GM12878 (cell line): ENCODE results near the gene MAST4. TPM values are rescaled to one million over a fixed set of nuclear protein-coding genes. Genes with fewer than 3 reads are reported as not detected.

Source experiments
- ATAC-seq: fragments of 200-7000 bp; cut with Tn5 transposase; 3 replicates; pipeline ENCODE4 v1.9.1; 2020; ENCODE audit warnings: mild to moderate bottlenecking, moderate library complexity
- BruUV-seq: library from RNA; stranded (reverse); fragments of 400-500 nt; replicated peaks from 2 replicates; lab custom pipeline; 2021; lab: Mats Ljungman, UMichigan
- CTCF ChIA-PET: fragments of 300-600 bp; sonication (Branson Sonifier 250); formaldehyde crosslinking; extraction: SDS; loops from one replicate; lab custom pipeline; 2021; ENCODE audit warnings: inconsistent platforms; lab: Yijun Ruan, JAX
- POLR2A ChIA-PET: fragments of 350-600 bp; formaldehyde crosslinking; extraction: SDS; loops from one replicate; lab custom pipeline; 2021; ENCODE audit warnings: inconsistent platforms; lab: Charles Lee
- RAD21 ChIA-PET: fragments of 300-600 bp; sonication (Branson Sonifier 250); formaldehyde crosslinking; loops from one replicate; lab custom pipeline; 2023; ENCODE audit warnings: antibody characterized with exemption; ENCODE audit not compliant: unreplicated experiment; lab: Charles Lee
- SMC1A ChIA-PET: fragments of 300-600 bp; sonication (Branson Sonifier 250); formaldehyde crosslinking; loops from one replicate; lab custom pipeline; 2023; ENCODE audit not compliant: unreplicated experiment, uncharacterized antibody; lab: Charles Lee
- DNase-seq: peaks from one replicate; pipeline ENCODE4 v3.0.0-alpha.2; 2011; ENCODE audit warnings: low read depth, low spot score
- FAIRE-seq: peaks from 3 replicates; lab custom pipeline; 2011; peaks lifted over from hg19 to GRCh38; lab: Jason Lieb, UNC
- H2AFZ ChIP-seq: 2 replicates; pipeline ENCODE4 v1.6.0; 2011; ENCODE audit warnings: low read depth, low read length, control low read depth; ENCODE audit not compliant: control insufficient read depth
- H3K27ac ChIP-seq: 2 replicates; pipeline ENCODE4 v1.5.1; 2011; ENCODE audit warnings: control low read depth; ENCODE audit not compliant: control insufficient read depth, insufficient read depth
- H3K27me3 ChIP-seq, 2 experiments: replicated peaks in 1 of 2; 2 replicates each; pipeline versions ENCODE4 v1.6.0 to v1.6.1; 2011; ENCODE audit warnings: low read length in 1 of 2; ENCODE audit not compliant: control insufficient read depth in 2 of 2, insufficient read depth in 2 of 2
- H3K36me3 ChIP-seq, 2 experiments: 2 replicates each; pipeline ENCODE4 v1.5.1; 2011; ENCODE audit warnings: low read length in 1 of 2; ENCODE audit not compliant: control insufficient read depth in 2 of 2, insufficient read depth in 2 of 2
- H3K4me1 ChIP-seq: 2 replicates; pipeline ENCODE4 v1.6.1; 2011; ENCODE audit warnings: mild to moderate bottlenecking, low read length, moderate library complexity, mixed read lengths; ENCODE audit not compliant: control insufficient read depth, insufficient read depth
- H3K4me2 ChIP-seq: 2 replicates; pipeline ENCODE4 v1.6.0; 2011; ENCODE audit warnings: control low read depth; ENCODE audit not compliant: control insufficient read depth, insufficient read depth
- H3K4me3 ChIP-seq: fragments of 200-600 bp; sonication (generic); 2 replicates; pipeline ENCODE4 v1.5.1; 2016
- H3K79me2 ChIP-seq: 2 replicates; pipeline ENCODE4 v1.6.0; 2011; ENCODE audit warnings: low read length; ENCODE audit not compliant: control insufficient read depth, insufficient read depth
- H3K9ac ChIP-seq: 2 replicates; pipeline ENCODE4 v1.8.0; 2011; ENCODE audit warnings: low read length, control low read depth, mixed read lengths; ENCODE audit not compliant: control insufficient read depth, insufficient read depth
- H3K9me3 ChIP-seq: replicated peaks from 3 replicates; pipeline ENCODE4 v1.5.1; 2011; ENCODE audit warnings: mild to moderate bottlenecking, low read length; ENCODE audit not compliant: control insufficient read depth, insufficient read depth
- H4K20me1 ChIP-seq: 2 replicates; pipeline ENCODE4 v1.6.0; 2011; ENCODE audit not compliant: control insufficient read depth, insufficient read depth
- CBFB ChIP-seq: IDR thresholded peaks from 2 replicates; pipeline ENCODE4 v1.6.1; 2016; ENCODE audit warnings: antibody characterized with exemption, low read depth
- E4F1 ChIP-seq: fragments of 450-650 bp; IDR thresholded peaks from 2 replicates; pipeline ENCODE4 v1.6.1; 2018; ENCODE audit warnings: borderline replicate concordance, mild to moderate bottlenecking; ENCODE audit not compliant: partially characterized antibody
- EP300 ChIP-seq, 2 experiments: fragments of 150-350 bp in 1 of 2; IDR thresholded peaks; 2 replicates each; pipeline ENCODE4 v1.6.1; 2011 to 2012; ENCODE audit warnings: low read depth in 2 of 2, low read length in 2 of 2, borderline replicate concordance in 1 of 2, improper control_type of control experiment in 1 of 2, inconsistent platforms in 1 of 2; ENCODE audit not compliant: control insufficient read depth in 1 of 2
- HDGF ChIP-seq: fragments of 450-650 bp; IDR thresholded peaks from 2 replicates; pipeline ENCODE4 v1.6.1; 2016; ENCODE audit warnings: antibody characterized with exemption
- JUNB ChIP-seq: IDR thresholded peaks from 2 replicates; pipeline ENCODE4 v1.6.1; 2016; ENCODE audit warnings: antibody characterized with exemption, mild to moderate bottlenecking
- NR2F1 ChIP-seq: fragments of 450-650 bp; conservative IDR thresholded peaks from 2 replicates; pipeline ENCODE4 v1.6.1; 2017; ENCODE audit warnings: mild to moderate bottlenecking
- SREBF1 ChIP-seq: IDR thresholded peaks from 2 replicates; pipeline ENCODE4 v1.6.1; 2012; ENCODE audit warnings: mild to moderate bottlenecking, low read length
- ZNF687 ChIP-seq: fragments of 450-650 bp; IDR thresholded peaks from 2 replicates; pipeline ENCODE4 v1.6.1; 2017; ENCODE audit warnings: mild to moderate bottlenecking, moderate library complexity
- WGBS: methylation state at CpG from one replicate; pipeline ENCODE4 v1.1.6; 2016; ENCODE audit warnings: low lambda C conversion rate; ENCODE audit not compliant: insufficient replicate concordance, insufficient coverage; ENCODE audit errors: missing lambda C conversion rate; 5-methylcytosine and 5-hydroxymethylcytosine counted together
- in situ Hi-C: fragments of 300-500 bp; cut with MboI; formaldehyde crosslinking; loops from 9 replicates; pipeline ENCODE4 v1.14.3; 2018; ENCODE audit warnings: mixed read lengths
- intact Hi-C: fragments of 100-400 bp; cut with micrococcal nuclease; formaldehyde crosslinking; loops from one replicate; pipeline ENCODE4 v1.14.2; 2022; ENCODE audit not compliant: unreplicated experiment
- polyA plus RNA-seq, 11 experiments: library from polyadenylated mRNA; depleted of rRNA in 4 of 11; unstranded in 6 of 11; stranded (reverse) in 5 of 11; fragments of >200 nt; fragmentation: Nextera tagmentation in 4 of 11; fragmentation: Illumina TruSeq in 1 of 11; extraction: Ambion mirVana in 4 of 11; extraction: Trizol in 1 of 11; gene quantifications; 1 replicate in 1 of 11; 2 replicates in 10 of 11; pipeline versions ENCODE4 v1.2.1 to v1.2.3, GENCODE V29; 2011 to 2016; ENCODE audit warnings: inconsistent platforms in 2 of 11, missing spikeins in 2 of 11, low read depth in 1 of 11
- total RNA-seq, 4 experiments: library from RNA; depleted of rRNA in 3 of 4; stranded (reverse); fragments of >200 nt in 3 of 4; fragmentation: Illumina TruSeq in 1 of 4; extraction: Trizol in 1 of 4; gene quantifications; 2 replicates each; pipeline versions ENCODE4 v1.2.1 to v1.2.3, GENCODE V29; 2013 to 2021
- TF ChIP-seq, protein P1 (sequence below): fragments of 150-350 bp; IDR thresholded peaks from 2 replicates; pipeline ENCODE4 v1.6.1; 2014; ENCODE audit warnings: mild to moderate bottlenecking, low read depth, low read length
- TF ChIP-seq, protein P2 (sequence below): fragments of 450-650 bp; IDR thresholded peaks from 2 replicates; pipeline ENCODE4 v1.6.1; 2016; ENCODE audit warnings: mild to moderate bottlenecking

MAST4 gene
- total and polyA plus RNA-seq, 10 of the 15 experiments (the other 5 are each of a cell fraction or from before 2014, with no cell fraction given): 0.02 to 1.6 (median 0.29) TPM; not detected in 1

DNA sequence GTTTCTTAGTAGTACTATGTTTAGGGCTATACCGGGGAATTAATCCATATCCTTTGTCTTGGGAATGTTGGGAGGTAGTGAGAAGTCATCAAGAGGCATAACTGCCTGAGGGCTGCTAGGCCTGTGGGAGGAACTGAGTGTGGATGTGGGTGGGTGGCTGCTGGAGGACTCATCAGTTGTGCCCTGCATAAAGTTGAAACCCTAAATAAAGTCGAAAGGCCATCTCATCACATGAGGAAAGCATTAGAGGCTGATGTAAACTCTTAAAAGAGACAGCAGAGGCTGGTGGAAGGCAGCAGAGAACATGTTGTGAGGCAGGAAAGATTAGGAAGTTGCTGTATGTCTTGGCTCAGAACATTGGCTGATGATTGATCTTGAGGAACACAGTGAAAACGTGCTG is 143.8 kb downstream of the MAST4 start:
- Histone ChIP-seq H3K27me3 (no peaks in the 10 kb centered on the region; a peak in 1 of 4 replicates), H2AFZ (no peak overlapping the region), H3K4me3 (no peak overlapping the region), H3K9ac (no peak overlapping the region), H3K79me2 (no peaks in the 10 kb centered on the region), H3K9me3 (no peaks in the 10 kb centered on the region), H3K27ac (no peak overlapping the region), H3K4me2 (no peak overlapping the region), H3K4me1 (no peaks in the 10 kb centered on the region), H4K20me1 (no peaks in the 10 kb centered on the region), H3K36me3 (no peaks in the 10 kb centered on the region)
- ATAC-seq (no peak), DNase-seq (no peak), FAIRE-seq (no peak)
- 20% methylated on average over 3 of the region's 3 CpGs for WGBS
- SMC1A ChIA-PET: no interaction called here
- BruUV-seq: no TSS peak
- RAD21 ChIA-PET: no interaction called here
- POLR2A ChIA-PET: interaction anchor here (0.7 kb wide), 1 partner anchor 19 kb away, joined by 3 read pairs; no protein-coding TSS in a partner anchor
- intact Hi-C loops (no loop called here), in situ Hi-C loops (no loop called here)
- CTCF ChIA-PET: interaction anchor here (1.2 kb wide), 1 partner anchor 17 kb away, joined by 3 read pairs; no protein-coding TSS in a partner anchor
- TF ChIP-seq NR2F1 (no peak), SREBF1 (no peak), HDGF (no peak), ZNF687 (no peak), E4F1 (no peak), JUNB (no peak), EP300 (IDR thresholded peaks at IDR 0.05; ENCODE audit: borderline replicate concordance in 1 of 2, control insufficient read depth in 1 of 2, low read depth in 2 of 2, low read length in 2 of 2) (no peak), CBFB (no peak)
- TF ChIP-seq, protein P1, sequence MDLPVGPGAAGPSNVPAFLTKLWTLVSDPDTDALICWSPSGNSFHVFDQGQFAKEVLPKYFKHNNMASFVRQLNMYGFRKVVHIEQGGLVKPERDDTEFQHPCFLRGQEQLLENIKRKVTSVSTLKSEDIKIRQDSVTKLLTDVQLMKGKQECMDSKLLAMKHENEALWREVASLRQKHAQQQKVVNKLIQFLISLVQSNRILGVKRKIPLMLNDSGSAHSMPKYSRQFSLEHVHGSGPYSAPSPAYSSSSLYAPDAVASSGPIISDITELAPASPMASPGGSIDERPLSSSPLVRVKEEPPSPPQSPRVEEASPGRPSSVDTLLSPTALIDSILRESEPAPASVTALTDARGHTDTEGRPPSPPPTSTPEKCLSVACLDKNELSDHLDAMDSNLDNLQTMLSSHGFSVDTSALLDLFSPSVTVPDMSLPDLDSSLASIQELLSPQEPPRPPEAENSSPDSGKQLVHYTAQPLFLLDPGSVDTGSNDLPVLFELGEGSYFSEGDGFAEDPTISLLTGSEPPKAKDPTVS: no peak
- TF ChIP-seq, protein P2, sequence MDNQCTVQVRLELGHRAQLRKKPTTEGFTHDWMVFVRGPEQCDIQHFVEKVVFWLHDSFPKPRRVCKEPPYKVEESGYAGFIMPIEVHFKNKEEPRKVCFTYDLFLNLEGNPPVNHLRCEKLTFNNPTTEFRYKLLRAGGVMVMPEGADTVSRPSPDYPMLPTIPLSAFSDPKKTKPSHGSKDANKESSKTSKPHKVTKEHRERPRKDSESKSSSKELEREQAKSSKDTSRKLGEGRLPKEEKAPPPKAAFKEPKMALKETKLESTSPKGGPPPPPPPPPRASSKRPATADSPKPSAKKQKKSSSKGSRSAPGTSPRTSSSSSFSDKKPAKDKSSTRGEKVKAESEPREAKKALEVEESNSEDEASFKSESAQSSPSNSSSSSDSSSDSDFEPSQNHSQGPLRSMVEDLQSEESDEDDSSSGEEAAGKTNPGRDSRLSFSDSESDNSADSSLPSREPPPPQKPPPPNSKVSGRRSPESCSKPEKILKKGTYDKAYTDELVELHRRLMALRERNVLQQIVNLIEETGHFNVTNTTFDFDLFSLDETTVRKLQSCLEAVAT: no peak
